Activated naive CD4-positive, alpha-beta T cell treated with Interleukin-2 at 50 U/mL for 16 hours (primary cell): ENCODE measurements around the gene HADH.
A peak's percentile ranks its signal among the peaks of the same experiment; 100 is the strongest.

Source experiments
- DNase-seq: peaks from one replicate; pipeline ENCODE4 v3.0.0-alpha.2; 2020

HADH gene

DNA sequence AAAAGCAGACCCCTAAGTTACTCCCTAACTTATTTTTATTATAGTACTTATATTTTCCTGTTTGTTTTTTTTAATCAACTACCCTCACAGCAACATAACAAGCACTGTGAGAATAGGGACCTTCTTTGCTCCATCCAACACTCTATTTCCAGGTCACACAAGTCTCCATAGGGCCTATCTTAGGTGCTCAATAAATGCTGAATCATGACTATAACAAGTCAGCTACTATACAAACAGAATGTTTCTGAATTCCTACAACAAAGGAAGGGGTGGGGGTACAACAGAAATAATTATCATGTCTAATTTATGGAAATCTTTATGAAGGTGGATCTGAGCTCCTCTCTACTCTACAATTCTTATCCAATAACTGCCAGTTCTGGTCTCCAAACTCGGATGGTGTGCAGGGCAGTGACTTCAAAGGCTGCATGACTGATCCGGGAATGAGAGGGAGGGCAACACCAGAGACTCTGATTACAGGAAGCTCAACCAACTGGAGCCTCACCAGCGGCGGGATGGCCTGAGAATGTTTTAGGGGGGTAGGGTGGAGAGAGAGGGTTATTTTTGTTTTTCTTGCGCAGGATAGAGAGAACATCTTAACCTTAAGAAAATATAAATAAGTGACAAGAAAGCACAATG is 71.1 kb downstream of the HADH start:
- DNase-seq = no peak

DNA sequence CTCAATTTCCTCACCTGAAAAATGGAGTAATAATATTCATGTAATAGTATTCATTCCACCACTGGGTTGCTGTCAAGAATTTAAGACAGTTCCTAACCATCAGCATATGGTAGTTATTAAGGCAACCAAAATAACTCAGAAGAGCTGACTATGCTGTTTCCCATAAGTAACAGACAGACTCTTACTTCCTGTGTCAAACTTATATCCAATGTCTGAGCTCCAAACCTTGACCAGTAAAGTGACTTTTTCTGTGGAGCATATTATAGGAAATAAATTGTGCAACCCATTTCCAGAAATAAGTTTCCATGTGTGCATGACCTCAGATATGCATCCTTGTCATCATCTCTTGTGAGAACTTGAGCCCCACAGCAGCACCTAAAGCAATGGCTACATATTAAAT is 78.8 kb downstream of the HADH start:
- no peak for DNase-seq

DNA sequence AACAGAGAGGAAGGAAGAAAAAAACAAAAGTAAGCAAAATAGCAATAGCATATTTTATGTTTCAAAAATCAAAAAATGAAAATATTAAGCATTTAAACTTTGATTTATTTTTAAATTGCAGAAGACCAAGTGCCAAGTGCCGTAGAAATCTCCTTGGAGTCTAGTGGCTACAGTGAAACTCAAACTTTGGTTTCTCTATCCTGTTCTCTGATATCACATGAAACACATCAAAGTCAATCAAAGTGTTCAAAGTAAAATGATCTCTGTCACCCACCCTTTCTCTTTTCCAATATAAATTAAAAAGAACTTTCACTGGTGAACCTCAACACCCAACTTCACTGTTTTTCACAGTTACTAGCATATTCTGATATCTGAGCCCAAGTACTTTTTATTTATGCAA is 81.1 kb downstream of the HADH start:
- no peak for DNase-seq

GRCh38 chr4:108072300-108072699 is 82.6 kb downstream of the HADH start:
- DNase-seq = peak; percentile 41

- DNase-seq = no peak
Observed at GRCh38 chr4:108078024-108078733, 88.5 kb downstream of the HADH start.

GRCh38 chr4:108080747-108081146 is 91.1 kb downstream of the HADH start:
- DNase-seq = peak; percentile 21

GRCh38 chr4:108081256-108081655 is 91.6 kb downstream of the HADH start:
- DNase-seq = no peak
